Measurements from ENCODE around the gene ABI2.

ABI2 gene

GRCh38 chr2:203490391-203490790 is 162.2 kb downstream of the ABI2 start:
- DNase-seq: no peak

GRCh38 chr2:203492965-203493364 is 164.8 kb downstream of the ABI2 start:
- DNase-seq: no peak

Data from NCI-H345 (cell line).